DND-41 (cell line): ENCODE data around the gene WNT2.

ENCODE experiments used
- ATAC-seq: fragments of 200-7000 bp; cut with Tn5 transposase; 3 replicates; pipeline ENCODE4 v1.9.1; 2021; ENCODE audit warnings: low read depth; ENCODE audit not compliant: insufficient read depth
- DNase-seq: peaks from one replicate; pipeline ENCODE4 v3.0.0-alpha.2; 2020
- H2AFZ ChIP-seq: 2 replicates; pipeline ENCODE4 v1.6.0; 2012; ENCODE audit warnings: low read depth, low read length
- H3K27ac ChIP-seq: 2 replicates; pipeline ENCODE4 v1.5.1; 2012; ENCODE audit warnings: low read length, inconsistent platforms
- H3K27me3 ChIP-seq: fragments of 200-600 bp; sonication (generic); 2 replicates; pipeline ENCODE4 v1.6.0; 2012; ENCODE audit warnings: low read length, mild to moderate bottlenecking, inconsistent platforms; ENCODE audit not compliant: insufficient read depth, poor library complexity
- H3K36me3 ChIP-seq: 2 replicates; pipeline ENCODE4 v1.5.1; 2012; ENCODE audit warnings: low read length, inconsistent platforms; ENCODE audit not compliant: insufficient read depth
- H3K4me1 ChIP-seq: 2 replicates; pipeline ENCODE4 v1.5.1; 2012; ENCODE audit warnings: mild to moderate bottlenecking, low read length; ENCODE audit not compliant: insufficient read depth
- H3K4me2 ChIP-seq: 2 replicates; pipeline ENCODE4 v1.6.0; 2012; ENCODE audit warnings: mild to moderate bottlenecking, moderate library complexity, low read length, inconsistent platforms; ENCODE audit not compliant: insufficient read depth
- H3K4me3 ChIP-seq, 2 experiments: fragments of 200-600 bp in 1 of 2; shearing (Covaris generic) in 1 of 2; 2 replicates each; pipeline ENCODE4 v1.5.1; 2012 to 2016; ENCODE audit warnings: inconsistent platforms in 2 of 2, low read length in 2 of 2, mild to moderate bottlenecking in 2 of 2, low read depth in 1 of 2, moderate library complexity in 1 of 2
- H3K79me2 ChIP-seq: 2 replicates; pipeline ENCODE4 v1.6.0; 2012; ENCODE audit warnings: low read length, inconsistent platforms; ENCODE audit not compliant: insufficient read depth
- H3K9ac ChIP-seq: 2 replicates; pipeline ENCODE4 v1.6.0; 2012; ENCODE audit warnings: low read depth, mild to moderate bottlenecking, inconsistent platforms, low read length, moderate library complexity
- H3K9me3 ChIP-seq: 2 replicates; pipeline ENCODE4 v1.5.1; 2012; ENCODE audit warnings: low read length, moderate library complexity, mild to moderate bottlenecking, inconsistent platforms; ENCODE audit not compliant: insufficient read depth, severe bottlenecking
- H4K20me1 ChIP-seq: 2 replicates; pipeline ENCODE4 v1.6.0; 2012; ENCODE audit warnings: low read length; ENCODE audit not compliant: insufficient read depth
- EZH2 ChIP-seq: IDR thresholded peaks from 3 replicates; pipeline ENCODE4 v1.6.1; 2012; ENCODE audit warnings: borderline replicate concordance, low read depth, mild to moderate bottlenecking, moderate library complexity, low read length, inconsistent platforms; ENCODE audit not compliant: severe bottlenecking
- TF ChIP-seq, protein P1 (sequence below): IDR thresholded peaks from 2 replicates; pipeline ENCODE4 v1.5.1; 2012; ENCODE audit warnings: borderline replicate concordance, low read length, moderate library complexity, mild to moderate bottlenecking; ENCODE audit not compliant: poor library complexity, severe bottlenecking; ENCODE audit errors: extremely low read depth

WNT2 gene

DNA sequence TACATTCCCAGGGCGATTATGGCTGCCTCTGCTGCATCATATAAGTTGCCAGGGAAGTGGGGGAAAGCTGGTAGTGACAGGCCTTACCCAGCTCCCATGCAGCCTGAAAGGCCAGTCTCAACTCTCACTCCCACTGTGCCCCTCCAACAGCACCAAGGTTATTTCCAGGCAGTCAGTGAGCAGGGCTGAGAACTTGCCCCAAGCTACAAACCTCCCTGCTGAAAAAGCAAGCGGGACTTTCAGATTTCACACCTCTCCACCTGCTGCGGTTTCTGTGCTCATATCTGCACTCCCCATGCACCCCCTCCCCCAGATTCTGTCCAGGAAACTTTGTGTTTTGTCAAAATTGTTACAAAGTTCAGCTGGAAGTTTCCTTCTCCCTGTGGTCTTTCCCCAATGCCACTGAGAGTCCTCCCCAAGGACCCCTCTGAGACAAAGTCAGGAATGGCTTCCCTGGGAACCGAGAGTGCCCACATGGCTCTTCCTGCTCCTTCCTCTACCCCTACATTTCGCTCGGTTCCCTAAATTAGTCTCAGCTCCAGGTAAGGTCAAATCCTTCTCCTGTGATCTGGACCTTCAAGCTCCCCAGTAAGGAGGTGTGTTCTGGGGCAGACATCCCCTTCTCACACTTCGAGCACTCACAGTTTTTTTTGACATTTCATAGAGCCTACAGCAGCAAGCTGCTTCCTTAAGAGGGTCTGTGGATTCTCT lies 25.3 kb upstream of the WNT2 start:
- ATAC-seq (0 out of 3 replicates have a peak, but pooled peaks have one; percentile 12), DNase-seq (no peak)
- H3K36me3 ChIP-seq, result no peaks in the 10 kb centered on the region
- H3K27ac ChIP-seq, result no peak overlapping the region
- no peak overlapping the region for H3K4me2 ChIP-seq
- no peaks in the 10 kb centered on the region for H3K9me3 ChIP-seq
- no peaks in the 10 kb centered on the region for H3K27me3 ChIP-seq
- TF ChIP-seq, protein P1, sequence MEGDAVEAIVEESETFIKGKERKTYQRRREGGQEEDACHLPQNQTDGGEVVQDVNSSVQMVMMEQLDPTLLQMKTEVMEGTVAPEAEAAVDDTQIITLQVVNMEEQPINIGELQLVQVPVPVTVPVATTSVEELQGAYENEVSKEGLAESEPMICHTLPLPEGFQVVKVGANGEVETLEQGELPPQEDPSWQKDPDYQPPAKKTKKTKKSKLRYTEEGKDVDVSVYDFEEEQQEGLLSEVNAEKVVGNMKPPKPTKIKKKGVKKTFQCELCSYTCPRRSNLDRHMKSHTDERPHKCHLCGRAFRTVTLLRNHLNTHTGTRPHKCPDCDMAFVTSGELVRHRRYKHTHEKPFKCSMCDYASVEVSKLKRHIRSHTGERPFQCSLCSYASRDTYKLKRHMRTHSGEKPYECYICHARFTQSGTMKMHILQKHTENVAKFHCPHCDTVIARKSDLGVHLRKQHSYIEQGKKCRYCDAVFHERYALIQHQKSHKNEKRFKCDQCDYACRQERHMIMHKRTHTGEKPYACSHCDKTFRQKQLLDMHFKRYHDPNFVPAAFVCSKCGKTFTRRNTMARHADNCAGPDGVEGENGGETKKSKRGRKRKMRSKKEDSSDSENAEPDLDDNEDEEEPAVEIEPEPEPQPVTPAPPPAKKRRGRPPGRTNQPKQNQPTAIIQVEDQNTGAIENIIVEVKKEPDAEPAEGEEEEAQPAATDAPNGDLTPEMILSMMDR, result no peak
- no peak for TF ChIP-seq EZH2
- no peaks in the 10 kb centered on the region for H3K79me2 ChIP-seq
- no peak overlapping the region for H2AFZ ChIP-seq
- no peak overlapping the region for H3K4me3 ChIP-seq
- no peaks in the 10 kb centered on the region for H4K20me1 ChIP-seq
- no peaks in the 10 kb centered on the region for H3K4me1 ChIP-seq
- no peak overlapping the region for H3K9ac ChIP-seq

DNA sequence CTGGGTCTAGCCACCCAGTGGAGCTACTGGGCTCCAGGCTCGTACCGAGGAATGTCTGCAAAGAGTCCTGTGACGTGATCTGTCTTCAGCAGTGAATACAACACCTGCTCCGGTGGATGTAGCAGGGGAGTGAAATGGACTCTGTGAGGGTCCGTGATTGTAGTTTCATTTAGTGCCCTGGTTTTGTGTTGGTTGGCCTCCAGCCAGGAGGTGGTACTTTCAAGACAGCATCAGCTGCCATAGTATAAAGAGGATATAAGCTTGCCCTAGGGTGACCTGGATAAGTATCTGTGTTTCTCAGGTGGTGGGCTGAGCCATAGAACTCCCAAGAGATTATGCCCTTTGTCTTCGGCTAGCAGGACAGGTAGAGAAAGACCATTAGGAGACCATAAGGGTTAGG lies 24.6 kb upstream of the WNT2 start:
- H3K36me3 ChIP-seq, result no peaks in the 10 kb centered on the region
- H3K9ac ChIP-seq, result no peak overlapping the region
- no peaks in the 10 kb centered on the region for H3K79me2 ChIP-seq
- H3K27me3 ChIP-seq, result no peaks in the 10 kb centered on the region
- no peak for TF ChIP-seq EZH2
- no peaks in the 10 kb centered on the region for H3K9me3 ChIP-seq
- H3K4me1 ChIP-seq, result no peaks in the 10 kb centered on the region
- no peak overlapping the region for H3K4me3 ChIP-seq
- ATAC-seq, result no peak
- no peak overlapping the region for H3K4me2 ChIP-seq
- no peak for DNase-seq
- no peaks in the 10 kb centered on the region for H4K20me1 ChIP-seq
- H3K27ac ChIP-seq, result no peak overlapping the region
- H2AFZ ChIP-seq, result no peak overlapping the region

DNA sequence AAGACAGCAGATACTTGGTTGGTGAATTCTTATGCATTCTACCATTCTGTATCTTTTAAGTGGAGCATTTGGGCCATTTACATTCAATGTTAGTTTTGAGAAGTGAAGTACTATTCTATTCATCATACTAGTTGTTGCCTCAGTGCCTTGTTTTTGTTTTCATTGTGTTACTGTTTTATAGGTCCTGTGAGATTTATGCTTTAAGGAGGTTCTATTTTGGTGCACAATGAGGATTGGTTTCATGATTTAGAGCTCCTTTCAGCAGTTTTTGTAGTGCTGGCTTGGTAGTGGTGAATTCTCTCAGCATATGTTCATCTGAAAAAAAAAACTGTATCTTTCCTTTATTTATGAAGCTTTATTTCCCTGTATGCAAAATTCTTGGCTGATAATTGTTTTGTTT lies 23.3 kb upstream of the WNT2 start:
- Histone ChIP-seq H3K4me1 (no peaks in the 10 kb centered on the region), H3K27me3 (no peaks in the 10 kb centered on the region), H3K9me3 (no peaks in the 10 kb centered on the region), H3K79me2 (no peaks in the 10 kb centered on the region), H4K20me1 (no peaks in the 10 kb centered on the region), H3K9ac (no peak overlapping the region), H3K4me2 (no peak overlapping the region), H3K36me3 (no peaks in the 10 kb centered on the region), H2AFZ (no peak overlapping the region), H3K4me3 (no peak overlapping the region), H3K27ac (no peak overlapping the region)
- ATAC-seq, result no peak
- TF ChIP-seq, protein P1, result no peak
- no peak for TF ChIP-seq EZH2
- DNase-seq, result no peak

DNA sequence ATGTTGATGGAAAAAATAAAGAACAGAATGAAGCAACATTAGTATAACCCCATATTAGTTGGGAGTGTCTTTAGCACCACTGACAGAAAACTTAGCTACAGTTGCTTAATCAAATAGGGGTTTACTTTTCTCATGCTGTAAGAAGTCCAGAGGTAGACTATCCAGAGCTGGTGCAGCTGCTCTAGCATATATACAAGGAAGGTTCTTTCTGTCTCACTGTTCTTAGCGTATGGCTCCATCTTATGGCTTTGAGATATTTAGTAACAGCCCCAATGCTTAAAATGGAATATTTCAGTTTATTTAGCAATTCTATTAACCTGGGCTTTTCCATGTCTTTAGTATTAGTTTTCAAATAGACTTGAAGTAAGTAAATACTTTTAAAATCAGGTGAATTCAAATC lies 15.2 kb upstream of the WNT2 start:
- H3K4me1 ChIP-seq, result no peaks in the 10 kb centered on the region
- DNase-seq (no peak), ATAC-seq (no peak)
- H3K27me3 ChIP-seq, result peaks cover 9% of the 10 kb centered on the region
- no peaks in the 10 kb centered on the region for H3K36me3 ChIP-seq
- no peak overlapping the region for H3K27ac ChIP-seq
- no peaks in the 10 kb centered on the region for H4K20me1 ChIP-seq
- no peak overlapping the region for H3K4me3 ChIP-seq
- no peak overlapping the region for H2AFZ ChIP-seq
- TF ChIP-seq, protein P1, result no peak
- TF ChIP-seq EZH2, result no peak
- H3K9ac ChIP-seq, result no peak overlapping the region
- no peaks in the 10 kb centered on the region for H3K9me3 ChIP-seq
- H3K4me2 ChIP-seq, result no peak overlapping the region
- H3K79me2 ChIP-seq, result no peaks in the 10 kb centered on the region
